Subcutaneous abdominal adipose tissue (tissue), 5 donors: ENCODE results near the gene LRRTM4.

ENCODE experiments used
- H3K27ac ChIP-seq: one replicate; pipeline ENCODE4 v1.7.0; 2013; ENCODE audit warnings: low read depth, mild to moderate bottlenecking, inconsistent platforms, low read length, moderate library complexity
- H3K27me3 ChIP-seq, 5 donors: one replicate each; pipeline ENCODE4 v1.7.0; 2013; ENCODE audit warnings: low read length in 5 of 5, inconsistent platforms in 1 of 5; ENCODE audit not compliant: control insufficient read depth in 5 of 5, insufficient read depth in 4 of 5
- H3K36me3 ChIP-seq, 5 donors: one replicate each; pipeline ENCODE4 v1.7.0; 2013; ENCODE audit warnings: low read length in 5 of 5; ENCODE audit not compliant: control insufficient read depth in 5 of 5, insufficient read depth in 5 of 5
- H3K4me1 ChIP-seq, 5 donors: one replicate each; pipeline ENCODE4 v1.7.0; 2013; ENCODE audit warnings: low read length in 5 of 5, mild to moderate bottlenecking in 3 of 5, moderate library complexity in 1 of 5; ENCODE audit not compliant: control insufficient read depth in 5 of 5, insufficient read depth in 5 of 5
- H3K4me3 ChIP-seq, 5 donors: one replicate each; pipeline ENCODE4 v1.7.0; 2013; ENCODE audit warnings: low read length in 5 of 5, low read depth in 1 of 5
- H3K9ac ChIP-seq, 5 donors: one replicate each; pipeline ENCODE4 v1.7.0; 2013; ENCODE audit warnings: low read length in 5 of 5, mild to moderate bottlenecking in 4 of 5, moderate library complexity in 3 of 5
- H3K9me3 ChIP-seq, 5 donors: one replicate each; pipeline ENCODE4 v1.7.0; 2013; ENCODE audit warnings: low read length in 5 of 5; ENCODE audit not compliant: control insufficient read depth in 5 of 5
- donor health status: healthy.
- donor health status: healthy.
- donor health status: healthy.
- donor health status: healthy.
- donor health status: healthy.

Gene LRRTM4

DNA sequence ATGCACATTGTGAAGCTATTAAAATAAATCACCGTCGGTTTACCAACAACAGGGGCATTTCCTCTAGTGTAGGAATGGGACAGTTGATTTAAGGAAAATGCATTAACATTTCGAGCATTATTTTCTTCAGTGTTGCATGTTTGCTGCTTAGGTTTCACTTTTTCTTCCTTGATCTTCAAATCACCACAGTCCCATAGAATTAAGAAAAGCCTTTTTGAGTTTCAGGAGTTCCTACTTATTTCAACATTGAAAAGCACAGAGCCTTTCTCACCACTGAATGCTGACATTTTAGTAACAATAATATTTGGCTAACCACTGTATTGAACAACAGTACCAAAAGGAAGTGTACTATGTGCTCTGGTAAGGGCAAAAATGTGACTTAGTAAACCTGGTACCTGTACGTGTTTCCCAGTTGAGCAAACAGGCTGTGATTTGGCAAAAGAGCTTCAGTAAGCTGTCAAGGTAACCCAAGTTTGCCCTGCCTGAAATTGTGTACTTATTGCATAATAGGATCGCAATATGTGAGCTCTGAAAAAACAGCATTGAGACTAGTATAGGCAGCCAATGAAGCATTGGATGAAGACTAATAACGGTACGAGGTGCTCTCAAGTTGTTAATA is 2.2 kb downstream of the LRRTM4 start:
- H3K27ac ChIP-seq = no peak overlapping the region
- H3K27me3 ChIP-seq = no peaks in the 10 kb centered on the region
- no peaks in the 10 kb centered on the region for H3K36me3 ChIP-seq
- H3K4me3 ChIP-seq = peak overlapping the region in 1 of 5 donors; percentile 17
- no peak overlapping the region for H3K9ac ChIP-seq
- no peaks in the 10 kb centered on the region for H3K9me3 ChIP-seq
- H3K4me1 ChIP-seq = peaks cover 0 to 9% (median 0%) of the 10 kb centered on the region in 5 donors

DNA sequence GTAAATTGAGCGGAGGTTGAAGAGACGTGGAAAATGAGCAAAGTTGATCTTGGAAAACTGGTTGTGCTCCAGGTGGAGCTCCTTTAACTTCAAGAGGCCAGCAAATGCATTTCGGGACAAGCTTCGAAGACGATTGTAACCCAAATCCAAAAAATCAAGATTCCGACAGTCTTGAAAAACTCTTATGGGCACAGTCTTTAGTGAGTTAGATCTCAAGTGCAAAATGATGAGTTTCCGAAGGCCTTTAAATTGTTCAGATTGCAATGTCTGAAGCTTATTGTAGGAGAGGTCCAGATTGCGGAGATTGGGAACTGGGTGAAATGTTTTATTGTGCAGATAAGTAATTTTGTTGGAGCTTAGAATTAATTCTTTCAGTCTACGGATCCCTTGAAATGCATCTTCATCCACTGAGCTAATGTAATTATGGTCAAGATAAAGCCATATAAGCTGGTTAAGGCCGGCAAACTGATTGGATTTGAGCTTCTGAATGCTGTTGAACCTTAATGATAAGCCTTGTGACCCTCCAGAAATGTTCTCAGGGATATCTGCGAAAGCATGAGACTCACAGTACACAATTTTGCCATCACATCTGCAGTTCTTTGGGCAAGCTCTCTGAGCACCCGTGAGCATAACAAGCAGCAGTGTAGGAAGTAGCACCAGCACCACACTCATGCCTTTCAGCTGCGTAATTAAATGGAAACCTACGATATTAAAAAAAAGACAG is 2.9 kb downstream of the LRRTM4 start:
- Histone ChIP-seq H3K27me3 (no peaks in the 10 kb centered on the region), H3K9ac (no peak overlapping the region), H3K4me1 (peaks cover 0 to 9% (median 0%) of the 10 kb centered on the region in 5 donors), H3K36me3 (no peaks in the 10 kb centered on the region), H3K4me3 (no peak overlapping the region), H3K9me3 (no peaks in the 10 kb centered on the region), H3K27ac (no peak overlapping the region)

DNA sequence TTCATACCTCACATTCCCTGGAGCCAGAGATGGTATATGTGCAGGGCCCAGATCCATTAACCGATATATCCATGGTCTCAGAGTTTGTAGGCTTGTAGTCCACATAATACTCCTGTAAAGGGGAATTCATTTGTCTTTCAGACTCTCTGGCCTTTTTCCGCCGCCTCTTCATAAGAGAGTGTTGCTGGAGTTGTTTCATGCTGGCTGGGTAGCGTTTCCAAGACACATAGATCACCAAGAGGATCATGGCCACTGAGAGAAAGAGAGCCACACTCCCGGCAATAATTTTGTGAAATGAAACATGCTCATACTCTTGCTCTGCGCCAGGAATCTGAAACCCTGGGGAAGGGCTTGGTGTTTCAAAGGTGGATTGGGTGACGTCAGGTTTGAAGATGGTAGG is 3.9 kb downstream of the LRRTM4 start:
- H3K27me3 ChIP-seq = no peaks in the 10 kb centered on the region
- peaks cover 0 to 9% (median 0%) of the 10 kb centered on the region in 5 donors for H3K4me1 ChIP-seq
- H3K36me3 ChIP-seq = no peaks in the 10 kb centered on the region
- H3K9ac ChIP-seq = no peak overlapping the region
- H3K27ac ChIP-seq = no peak overlapping the region
- H3K9me3 ChIP-seq = no peaks in the 10 kb centered on the region
- H3K4me3 ChIP-seq = no peak overlapping the region

DNA sequence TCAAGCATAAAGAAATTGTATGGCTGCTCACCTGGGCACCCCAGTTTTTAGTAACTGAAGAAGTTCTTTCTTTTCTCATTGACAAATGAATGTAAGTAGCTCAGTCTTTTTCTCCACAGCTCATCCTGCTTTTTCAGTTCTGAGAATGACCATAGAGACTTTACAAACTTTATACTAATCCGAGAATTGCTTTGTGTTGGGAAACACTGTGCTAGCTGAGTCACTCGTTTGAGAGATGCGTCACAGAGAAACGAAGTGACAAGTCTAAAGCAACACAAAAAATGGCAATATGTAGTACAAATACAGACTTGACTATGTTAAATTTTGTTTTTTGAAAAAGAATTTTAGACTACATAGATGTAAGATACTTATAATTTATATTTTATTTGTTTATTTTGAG is 9.0 kb downstream of the LRRTM4 start:
- H3K27ac ChIP-seq = no peak overlapping the region
- H3K4me1 ChIP-seq = no peaks in the 10 kb centered on the region
- no peak overlapping the region for H3K4me3 ChIP-seq

DNA sequence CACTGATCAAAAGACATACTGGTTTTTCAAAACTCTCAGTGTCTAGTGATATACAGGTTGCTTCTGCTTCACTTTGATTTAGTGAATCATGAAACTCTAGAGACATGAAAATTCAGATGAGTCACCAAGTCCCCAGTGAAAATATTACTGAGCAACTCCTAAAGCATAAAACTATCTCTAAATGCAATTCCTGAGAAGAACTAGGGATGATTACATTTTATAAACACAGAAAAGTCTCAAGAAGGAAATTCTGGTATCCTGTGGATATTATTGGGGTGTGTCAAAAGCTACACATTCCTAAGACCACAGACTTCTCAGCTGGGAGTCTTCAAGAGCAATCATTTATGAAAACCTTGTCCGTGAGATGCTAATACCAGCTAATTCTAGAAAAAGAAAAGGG is 9.7 kb downstream of the LRRTM4 start:
- H3K4me1 ChIP-seq = no peaks in the 10 kb centered on the region
- no peak overlapping the region for H3K9ac ChIP-seq
- H3K9me3 ChIP-seq = no peaks in the 10 kb centered on the region
- H3K27me3 ChIP-seq = no peaks in the 10 kb centered on the region
- no peaks in the 10 kb centered on the region for H3K36me3 ChIP-seq
- H3K4me3 ChIP-seq = no peak overlapping the region
- H3K27ac ChIP-seq = no peak overlapping the region

More for the DNA sequence above, 9.0 kb downstream of the LRRTM4 start:
- no peak overlapping the region for H3K9ac ChIP-seq
- H3K27me3 ChIP-seq = no peaks in the 10 kb centered on the region
- no peaks in the 10 kb centered on the region for H3K36me3 ChIP-seq
- H3K9me3 ChIP-seq = no peaks in the 10 kb centered on the region

DNA sequence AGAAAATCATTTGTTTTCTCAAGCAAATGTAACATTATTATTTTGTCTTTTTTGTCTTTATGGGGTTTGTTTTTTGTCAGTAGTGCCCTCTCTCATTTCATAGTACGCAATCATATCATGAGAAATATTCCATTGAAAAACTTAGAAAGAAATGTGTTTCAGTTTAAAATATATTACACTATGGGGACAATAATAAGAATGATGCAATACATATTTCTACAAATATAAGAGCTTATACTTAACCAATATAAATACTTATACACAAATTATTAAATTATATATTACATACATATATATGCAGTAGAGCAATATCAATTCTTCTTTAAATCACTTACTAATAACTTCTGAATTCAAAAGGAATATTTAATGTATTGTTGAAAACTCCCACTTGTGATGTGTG is 13.7 kb downstream of the LRRTM4 start:
- Histone ChIP-seq H3K4me3 (no peak overlapping the region), H3K9me3 (no peaks in the 10 kb centered on the region), H3K27ac (no peak overlapping the region), H3K27me3 (no peaks in the 10 kb centered on the region), H3K4me1 (no peaks in the 10 kb centered on the region), H3K36me3 (no peaks in the 10 kb centered on the region), H3K9ac (no peak overlapping the region)

DNA sequence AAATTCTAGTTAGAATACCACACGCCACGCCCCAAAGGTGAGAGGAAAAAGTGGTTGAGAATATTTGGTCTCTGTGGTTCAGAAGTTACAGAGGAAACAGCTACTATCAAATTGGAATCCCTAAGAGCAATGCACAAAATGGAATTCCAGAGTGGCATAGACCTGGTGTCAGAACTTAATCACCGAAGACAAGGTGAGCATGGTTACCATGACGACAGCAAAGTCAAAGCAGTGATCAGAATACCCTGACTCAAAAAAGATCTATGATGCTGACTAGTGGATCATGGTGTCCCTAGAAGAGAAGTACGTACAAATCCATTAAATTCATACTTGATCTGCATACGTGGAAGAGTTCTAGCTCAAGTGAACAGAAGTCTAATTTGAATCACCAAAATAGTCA is 14.5 kb downstream of the LRRTM4 start:
- Histone ChIP-seq H3K9me3 (no peaks in the 10 kb centered on the region), H3K27ac (no peak overlapping the region)

DNA sequence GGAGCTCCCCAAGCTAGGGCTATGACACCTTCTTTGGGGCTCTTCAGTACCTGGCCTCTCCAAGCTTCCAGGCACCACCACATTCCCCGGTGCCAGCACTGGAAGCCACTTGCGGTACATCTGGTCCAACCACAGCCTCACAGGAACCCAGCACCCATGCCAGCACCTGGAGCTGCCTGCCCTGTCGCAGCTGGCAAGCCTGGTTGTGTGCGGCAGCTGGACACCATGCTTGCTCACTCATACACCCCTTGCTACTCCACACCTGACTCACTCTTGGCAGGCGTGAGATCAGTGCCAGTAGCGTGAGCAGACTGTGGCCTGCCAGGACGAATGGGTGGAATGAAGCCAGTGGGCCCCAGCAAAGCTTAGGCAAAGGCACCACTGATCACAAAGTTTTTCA is 34.0 kb downstream of the LRRTM4 start:
- no peak overlapping the region for H3K4me3 ChIP-seq
- H3K9ac ChIP-seq = no peak overlapping the region
- no peaks in the 10 kb centered on the region for H3K27me3 ChIP-seq
- no peaks in the 10 kb centered on the region for H3K4me1 ChIP-seq
- no peak overlapping the region for H3K27ac ChIP-seq
- no peaks in the 10 kb centered on the region for H3K9me3 ChIP-seq
- no peaks in the 10 kb centered on the region for H3K36me3 ChIP-seq

More for the DNA sequence above, 14.5 kb downstream of the LRRTM4 start:
- no peak overlapping the region for H3K4me3 ChIP-seq
- no peak overlapping the region for H3K9ac ChIP-seq
- H3K27me3 ChIP-seq = no peaks in the 10 kb centered on the region
- H3K36me3 ChIP-seq = no peaks in the 10 kb centered on the region
- H3K4me1 ChIP-seq = no peaks in the 10 kb centered on the region

DNA sequence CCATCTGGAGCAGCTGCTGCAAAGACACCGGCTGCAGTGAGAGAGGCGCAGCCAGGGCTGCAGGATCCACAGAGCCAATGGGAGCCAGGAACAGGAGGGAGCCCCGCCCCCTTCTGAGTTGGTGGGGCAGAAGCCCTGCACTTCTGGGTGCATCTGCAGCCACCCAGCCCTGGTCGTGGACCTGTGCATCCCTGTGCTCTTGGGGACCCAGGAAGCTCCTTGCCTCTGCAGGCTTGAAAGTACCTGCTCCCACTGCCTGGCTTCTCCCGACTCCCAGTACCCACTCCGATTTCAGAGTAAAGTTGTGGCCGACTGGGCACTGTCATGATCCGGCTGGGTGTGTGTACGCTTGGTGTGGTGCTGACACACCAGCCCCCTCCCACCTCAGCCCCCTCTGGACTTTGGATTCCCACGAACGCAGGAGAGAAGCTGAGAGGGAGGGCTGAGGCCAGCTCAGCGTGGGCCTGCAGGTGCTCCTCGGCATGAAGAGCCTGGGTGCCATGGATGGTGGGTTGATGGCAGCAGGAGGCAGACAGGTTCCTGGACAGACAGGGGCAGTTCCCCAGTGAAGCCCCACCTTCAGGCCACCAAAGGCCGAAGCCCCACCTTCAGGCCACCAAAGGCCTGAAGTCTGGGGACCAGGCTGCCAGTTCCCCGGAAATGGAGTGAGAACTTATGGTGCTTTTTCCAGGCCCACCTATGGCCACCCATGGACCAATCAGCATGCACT is 34.9 kb downstream of the LRRTM4 start:
- no peak overlapping the region for H3K4me3 ChIP-seq

DNA sequence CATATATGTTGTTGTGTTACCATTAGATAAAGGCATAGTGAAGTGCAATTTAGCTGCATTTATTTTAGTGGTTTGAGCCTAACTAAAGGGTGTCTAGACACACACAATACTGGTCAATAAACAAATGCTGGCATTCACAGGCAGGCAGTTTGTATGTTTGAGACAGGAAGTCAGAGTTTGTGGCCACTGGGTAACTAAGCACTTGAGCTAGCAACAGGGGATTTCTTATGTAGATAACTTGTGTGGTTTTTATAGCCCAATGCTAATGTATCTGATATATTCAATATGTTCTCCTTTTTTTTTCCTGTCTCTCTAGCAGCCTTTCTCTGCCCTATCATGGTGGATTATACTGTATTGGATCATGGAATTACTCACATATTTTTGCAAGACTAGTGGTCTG is 38.1 kb downstream of the LRRTM4 start:
- no peaks in the 10 kb centered on the region for H3K9me3 ChIP-seq
- no peaks in the 10 kb centered on the region for H3K4me1 ChIP-seq
- no peak overlapping the region for H3K4me3 ChIP-seq
- H3K9ac ChIP-seq = no peak overlapping the region
- no peak overlapping the region for H3K27ac ChIP-seq
- H3K36me3 ChIP-seq = no peaks in the 10 kb centered on the region
- H3K27me3 ChIP-seq = no peaks in the 10 kb centered on the region

More for the DNA sequence above, 34.9 kb downstream of the LRRTM4 start:
- Histone ChIP-seq H3K27ac (no peak overlapping the region), H3K9ac (no peak overlapping the region), H3K36me3 (no peaks in the 10 kb centered on the region), H3K27me3 (no peaks in the 10 kb centered on the region), H3K4me1 (no peaks in the 10 kb centered on the region), H3K9me3 (no peaks in the 10 kb centered on the region)
